Stimulated activated CD8-positive, alpha-beta memory T cell treated with anti-CD3 and anti-CD28 coated beads, Interleukin-7, amount 100 ng/mL, for 48 hours (primary cell): Measurements from ENCODE around the gene ODF4.
A peak's percentile ranks its signal among the peaks of the same experiment; 100 is the strongest.

Source experiments
- DNase-seq, 2 donors: peaks; one replicate each; pipeline ENCODE4 v3.0.0-alpha.2; 2020; ENCODE audit warnings: low read depth in 1 of 2; ENCODE audit errors: extremely low read depth in 1 of 2

ODF4 gene, protein sequence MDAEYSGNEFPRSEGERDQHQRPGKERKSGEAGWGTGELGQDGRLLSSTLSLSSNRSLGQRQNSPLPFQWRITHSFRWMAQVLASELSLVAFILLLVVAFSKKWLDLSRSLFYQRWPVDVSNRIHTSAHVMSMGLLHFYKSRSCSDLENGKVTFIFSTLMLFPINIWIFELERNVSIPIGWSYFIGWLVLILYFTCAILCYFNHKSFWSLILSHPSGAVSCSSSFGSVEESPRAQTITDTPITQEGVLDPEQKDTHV

DNA sequence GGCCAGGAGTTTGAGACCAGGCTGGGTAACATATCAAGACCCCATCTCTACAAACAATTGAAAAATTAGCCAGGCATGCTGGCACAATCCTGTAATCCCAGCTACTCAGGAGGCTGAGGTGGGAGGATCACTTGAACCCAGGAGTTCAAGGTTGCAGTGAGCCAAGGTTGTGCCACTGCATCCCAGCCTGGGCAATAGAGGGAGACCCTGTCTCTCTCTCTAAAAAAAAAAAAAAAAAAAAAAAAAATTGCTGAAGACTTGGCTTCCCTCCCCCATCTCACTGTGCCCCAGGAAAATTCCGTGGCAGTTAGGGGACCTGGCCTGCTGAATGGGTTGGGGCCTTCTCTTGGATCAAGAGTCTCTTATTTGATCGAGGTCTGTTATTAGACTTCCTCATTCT, at the start of gene ODF4:
Gene ODF4, plus strand, starts transcription at position 301 of the 400 bp plus-strand sequence. CDS start 212 bp downstream, outside the sequence.
- no peak for DNase-seq

DNA sequence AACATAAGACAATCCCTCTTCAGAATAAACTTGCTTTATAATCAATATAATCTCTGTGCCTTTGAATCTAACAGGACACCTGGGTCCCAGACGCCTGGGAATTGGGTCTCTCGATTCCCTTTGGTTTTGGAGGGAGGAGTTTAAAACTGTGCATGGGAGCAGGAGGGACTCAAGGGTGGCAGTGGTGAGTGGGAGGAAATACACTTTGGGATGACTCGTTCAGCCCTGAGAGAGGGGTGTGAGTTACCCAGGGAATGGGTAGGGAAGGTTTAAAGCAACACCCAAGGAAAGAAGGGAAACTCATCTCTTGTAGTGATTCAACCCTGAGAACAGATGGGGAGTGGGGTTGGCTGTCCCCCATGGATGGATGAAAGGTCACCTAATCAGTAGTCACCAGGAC, 49.6 kb upstream of the ODF4 start:
- DNase-seq, result no peak

DNA sequence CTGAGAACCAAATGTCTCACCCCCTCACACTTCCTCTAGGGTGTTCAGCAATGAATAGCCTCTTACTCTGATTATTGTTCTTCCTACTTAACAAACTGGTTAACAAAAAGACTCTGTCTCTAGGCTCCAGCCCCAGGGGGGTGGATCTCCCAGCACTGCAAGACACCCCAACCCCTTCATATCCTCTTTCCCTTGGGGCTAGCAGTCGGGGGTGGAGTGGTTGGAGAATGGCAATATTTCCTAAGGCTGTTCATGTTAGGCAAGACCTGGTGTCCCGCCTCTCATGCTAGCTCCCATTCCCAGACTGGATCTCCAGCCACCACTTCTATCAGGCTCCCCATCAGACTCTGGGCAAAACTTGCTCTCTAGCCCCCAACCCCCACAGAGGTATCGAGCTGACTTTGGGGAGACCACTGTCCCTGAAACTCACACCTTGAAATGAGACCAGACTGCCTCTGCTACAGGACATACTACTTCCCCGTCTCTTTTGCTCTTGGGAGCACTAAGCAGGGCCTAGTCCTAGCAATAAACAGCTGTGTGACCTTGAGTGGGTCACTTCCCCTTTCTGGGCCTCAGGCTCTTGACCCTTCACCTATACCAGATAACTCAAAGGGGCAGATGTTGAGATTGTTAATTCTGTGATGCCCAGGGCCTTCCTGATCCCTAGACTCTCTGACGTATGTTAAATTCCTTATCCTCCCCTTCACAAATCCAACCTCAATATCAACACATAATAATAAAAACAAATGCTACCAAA, 46.8 kb upstream of the ODF4 start:
- DNase-seq, result no peak

DNA sequence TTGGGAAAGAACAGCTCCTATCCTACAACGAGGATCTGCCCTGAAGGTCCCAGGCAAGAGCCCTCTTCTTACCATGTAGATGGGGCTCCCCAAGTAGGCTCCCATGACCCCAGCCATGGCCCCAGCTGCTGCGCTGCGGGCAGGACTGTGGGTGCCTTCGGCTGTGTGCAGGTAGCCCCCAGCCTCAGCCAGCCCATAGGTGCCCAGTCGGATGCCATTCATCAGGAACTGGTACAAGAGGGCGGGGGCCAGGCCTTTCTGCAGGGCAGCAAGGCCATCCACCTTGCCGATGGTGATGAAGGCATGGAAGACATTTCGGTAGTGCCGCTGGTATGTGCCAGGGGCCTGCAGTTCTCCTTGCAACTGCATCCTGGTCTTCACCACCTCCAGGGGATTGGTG, 45.3 kb upstream of the ODF4 start:
- DNase-seq, result no peak

DNA sequence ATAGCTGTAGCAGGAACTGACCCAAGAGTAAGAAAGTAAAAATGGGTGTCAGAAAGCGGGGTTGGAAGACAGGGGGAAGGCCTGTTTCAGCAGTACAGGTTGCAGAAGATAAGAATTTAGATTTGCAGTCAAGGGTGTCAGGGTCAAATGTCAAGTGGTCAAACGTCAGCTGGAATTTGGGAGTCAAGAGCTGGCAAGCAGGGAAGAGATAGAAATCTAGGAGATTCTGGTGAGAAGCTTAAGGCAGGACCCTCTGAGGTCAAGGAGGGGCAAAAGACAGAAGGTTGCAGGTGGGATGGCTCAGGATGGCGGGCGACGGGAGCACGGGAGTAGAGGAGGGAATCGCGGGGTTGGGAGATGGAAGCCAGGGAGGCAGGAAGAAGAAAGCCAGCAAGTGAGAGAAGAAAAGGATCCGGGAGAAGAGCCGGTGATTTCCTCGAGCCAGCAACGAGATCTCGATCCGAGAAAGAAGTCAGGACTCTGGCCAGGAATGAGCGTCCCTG, 44.8 kb upstream of the ODF4 start:
- no peak for DNase-seq

DNA sequence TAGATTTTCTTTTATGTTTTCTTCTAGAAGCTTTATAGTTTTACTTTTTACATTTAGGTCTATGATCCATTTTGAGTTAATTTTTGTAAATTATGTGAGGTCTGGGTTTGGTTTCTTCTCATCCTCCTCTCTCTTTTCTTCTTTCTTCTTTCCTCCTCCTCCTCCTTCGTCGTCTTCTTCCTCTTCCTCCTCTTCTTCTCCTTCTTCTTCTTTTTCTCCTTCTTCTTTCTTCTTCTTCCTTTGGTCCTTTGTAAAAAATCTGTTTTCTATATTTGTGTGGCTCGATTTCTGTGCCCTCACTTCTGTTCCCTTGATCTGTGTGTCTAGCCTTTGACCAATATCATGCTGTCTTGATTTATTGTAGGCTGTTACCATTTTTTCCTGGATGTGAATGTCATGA, 39.4 kb upstream of the ODF4 start:
- DNase-seq, result no peak

DNA sequence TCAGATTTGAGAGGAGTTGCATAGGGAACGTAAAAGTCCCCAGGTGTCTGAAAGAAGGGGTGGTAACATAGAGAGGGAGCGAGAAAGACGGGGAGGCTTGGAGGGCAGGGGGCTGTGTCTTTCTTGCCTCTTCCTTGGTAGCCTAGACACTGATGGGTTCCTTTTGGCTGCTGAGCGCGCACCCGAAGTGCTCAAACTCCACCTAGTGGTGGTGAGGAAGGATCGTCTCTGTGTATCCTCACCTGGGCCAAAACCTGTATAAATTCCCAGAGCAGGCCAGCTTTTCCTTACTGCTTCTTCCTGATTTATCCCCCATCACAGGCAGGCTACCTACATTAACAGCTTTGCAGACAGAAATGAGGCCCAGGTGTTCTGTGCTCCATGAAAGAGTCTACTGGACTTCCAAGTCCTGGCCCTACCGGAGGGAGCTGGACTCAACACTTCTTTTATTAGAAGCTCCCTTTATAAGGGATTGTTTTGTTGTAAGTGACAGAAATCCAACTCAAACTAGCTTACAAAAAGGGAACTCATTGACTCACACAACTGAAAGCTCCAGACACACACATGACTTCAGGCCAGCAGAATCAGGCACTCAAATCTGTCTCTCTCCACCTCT, 38.9 kb upstream of the ODF4 start:
- peak; percentile 17 for DNase-seq

DNA sequence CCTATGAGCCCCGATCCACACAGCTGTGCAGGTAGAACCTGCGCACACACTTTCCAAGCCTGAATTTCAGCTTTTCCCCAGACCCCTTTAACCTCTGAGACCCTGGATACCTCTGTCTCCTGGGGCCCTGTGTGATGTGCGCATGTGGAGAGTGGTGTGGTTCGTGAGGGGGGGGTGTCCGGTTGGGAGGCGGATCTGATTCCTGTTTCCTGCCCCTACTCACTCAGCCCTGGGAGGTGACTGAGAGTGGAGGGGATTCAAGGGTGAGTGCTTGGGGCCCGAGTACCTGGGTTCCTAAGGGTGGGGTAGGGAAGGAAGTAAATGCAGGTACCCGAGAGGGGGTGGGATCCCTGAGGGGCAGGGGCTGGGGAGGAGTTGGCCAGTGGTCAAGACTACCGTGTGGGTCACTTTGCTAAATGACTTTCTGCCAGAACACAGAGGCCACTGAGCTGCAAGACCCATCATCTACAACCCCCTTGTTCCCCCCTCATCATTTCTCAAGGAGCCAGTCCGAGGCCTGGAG, 29.0 kb upstream of the ODF4 start:
- no peak for DNase-seq

DNA sequence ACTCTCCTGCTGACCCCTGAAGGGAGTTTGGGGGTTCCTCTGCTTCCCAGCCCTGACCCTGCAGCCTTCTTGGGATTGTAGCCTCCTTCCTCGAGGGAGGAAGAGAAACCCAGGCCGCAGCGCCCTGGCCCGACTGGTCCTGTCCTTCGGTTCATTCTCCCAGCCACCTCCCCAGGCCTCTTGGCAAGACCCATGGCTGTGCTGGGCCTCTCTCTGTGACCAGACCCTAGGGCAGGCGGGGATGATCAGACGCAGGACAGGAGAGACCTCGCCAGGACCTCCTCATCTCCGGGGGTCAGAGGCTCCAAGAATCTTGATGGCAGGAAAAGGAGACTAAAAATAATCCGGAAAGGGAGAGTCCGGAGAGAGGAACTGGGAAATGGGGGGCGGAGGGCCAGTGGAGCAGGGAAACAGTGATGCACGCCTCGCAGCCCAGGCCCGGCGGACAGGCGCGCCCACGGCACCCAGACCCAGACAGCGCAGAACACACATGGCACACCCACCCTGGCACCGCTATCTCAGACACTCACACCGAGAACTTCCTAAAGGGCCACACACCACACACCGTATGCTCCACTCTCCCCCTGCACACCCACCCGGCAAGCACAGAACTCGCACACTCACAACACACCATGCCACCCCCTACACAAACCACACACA, 28.4 kb upstream of the ODF4 start:
- no peak for DNase-seq

DNA sequence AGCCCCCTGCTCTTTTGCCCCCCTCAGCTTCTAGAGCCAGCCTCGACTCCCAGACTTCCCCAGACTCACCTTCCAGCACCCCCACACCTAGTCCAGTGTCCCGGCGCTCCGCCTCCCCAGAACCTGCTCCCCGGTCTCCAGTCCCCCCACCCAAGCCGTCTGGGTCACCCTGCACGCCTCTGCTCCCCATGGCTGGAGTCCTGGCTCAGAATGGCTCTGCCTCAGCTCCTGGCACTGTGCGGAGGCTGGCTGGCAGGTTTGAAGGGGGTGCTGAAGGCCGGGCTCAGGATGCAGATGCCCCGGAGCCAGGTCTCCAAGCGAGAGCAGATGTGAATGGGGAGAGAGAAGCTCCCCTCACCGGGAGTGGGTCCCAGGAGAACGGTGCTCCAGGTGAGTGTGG, 27.4 kb upstream of the ODF4 start:
- no peak for DNase-seq

DNA sequence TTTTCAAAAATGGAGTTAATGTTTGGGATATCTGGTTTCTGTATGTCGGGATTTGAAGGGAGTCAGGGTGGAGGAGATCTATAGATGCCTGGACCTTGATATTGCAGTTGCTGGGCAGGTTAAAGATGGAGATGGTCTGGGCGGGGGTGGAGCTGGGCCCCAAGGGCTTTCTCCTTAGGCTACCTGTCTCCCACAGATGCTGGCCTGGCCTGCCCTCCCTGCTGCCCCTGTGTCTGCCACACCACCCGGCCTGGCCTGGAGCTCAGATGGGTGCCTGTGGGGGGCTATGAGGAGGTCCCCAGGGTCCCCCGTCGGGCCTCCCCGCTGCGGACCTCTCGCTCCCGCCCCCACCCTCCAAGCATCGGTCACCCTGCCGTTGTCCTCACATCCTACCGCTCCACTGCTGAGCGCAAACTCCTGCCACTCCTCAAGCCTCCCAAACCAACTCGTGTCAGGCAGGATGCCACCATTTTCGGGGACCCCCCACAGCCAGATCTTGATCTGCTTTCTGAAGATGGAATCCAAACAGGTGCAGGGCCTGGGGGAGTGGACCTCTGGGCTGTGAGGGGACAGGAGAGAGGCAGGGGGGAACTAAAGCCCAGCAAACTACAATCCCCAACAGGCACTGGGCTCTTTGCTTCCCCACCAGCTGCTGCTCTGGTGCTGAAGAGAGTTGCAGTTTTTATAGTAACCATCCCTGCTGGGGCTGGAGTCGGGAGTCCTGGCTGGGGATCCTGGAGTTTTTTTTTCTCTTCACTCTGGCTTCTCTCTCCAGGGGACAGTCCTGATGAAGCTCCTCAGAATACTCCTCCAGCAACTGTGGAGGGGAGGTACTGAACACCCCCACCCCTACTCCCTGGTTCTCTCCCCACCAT, 26.7 kb upstream of the ODF4 start:
- DNase-seq, result no peak

DNA sequence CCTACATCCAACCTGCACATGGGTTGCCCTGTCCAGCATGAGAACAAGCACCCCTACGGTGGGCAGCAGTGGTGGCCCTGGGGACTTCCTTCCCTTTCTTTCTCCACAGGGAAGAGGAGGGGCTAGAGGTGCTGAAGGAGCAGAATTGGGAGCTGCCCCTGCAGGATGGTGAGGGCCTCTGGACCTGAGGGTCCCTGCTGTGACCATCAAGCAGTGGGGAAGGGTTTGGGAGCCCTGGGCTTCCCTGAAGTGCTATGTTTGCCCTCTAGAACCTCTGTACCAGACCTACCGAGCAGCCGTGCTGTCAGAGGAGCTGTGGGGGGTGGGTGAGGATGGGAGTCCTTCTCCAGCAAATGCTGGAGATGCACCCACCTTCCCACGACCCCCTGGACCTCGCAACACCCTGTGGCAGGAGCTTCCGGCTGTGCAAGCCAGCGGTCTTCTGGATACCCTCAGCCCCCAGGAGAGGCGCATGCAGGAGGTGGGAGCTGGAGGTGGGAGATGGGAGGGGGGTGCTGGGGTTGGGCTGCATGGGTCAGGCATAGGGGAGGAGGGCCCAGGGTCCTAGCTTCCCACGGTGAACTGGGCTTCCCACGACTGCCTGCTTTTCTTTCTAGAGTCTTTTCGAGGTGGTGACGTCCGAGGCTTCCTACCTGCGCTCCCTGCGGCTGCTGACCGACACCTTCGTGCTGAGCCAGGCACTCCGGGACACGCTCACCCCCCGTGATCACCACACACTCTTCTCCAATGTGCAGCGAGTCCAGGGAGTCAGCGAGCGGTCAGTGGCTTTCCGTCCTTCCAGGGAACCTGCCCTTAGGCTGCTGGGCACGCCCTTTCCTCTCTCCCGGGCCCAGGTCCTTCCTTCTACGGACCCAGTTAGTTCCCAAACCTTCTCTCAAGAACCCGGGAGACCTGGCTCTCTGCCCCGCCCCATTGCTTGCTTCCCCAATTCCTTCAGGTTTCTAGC, 24.6 kb upstream of the ODF4 start:
- no peak for DNase-seq

DNA sequence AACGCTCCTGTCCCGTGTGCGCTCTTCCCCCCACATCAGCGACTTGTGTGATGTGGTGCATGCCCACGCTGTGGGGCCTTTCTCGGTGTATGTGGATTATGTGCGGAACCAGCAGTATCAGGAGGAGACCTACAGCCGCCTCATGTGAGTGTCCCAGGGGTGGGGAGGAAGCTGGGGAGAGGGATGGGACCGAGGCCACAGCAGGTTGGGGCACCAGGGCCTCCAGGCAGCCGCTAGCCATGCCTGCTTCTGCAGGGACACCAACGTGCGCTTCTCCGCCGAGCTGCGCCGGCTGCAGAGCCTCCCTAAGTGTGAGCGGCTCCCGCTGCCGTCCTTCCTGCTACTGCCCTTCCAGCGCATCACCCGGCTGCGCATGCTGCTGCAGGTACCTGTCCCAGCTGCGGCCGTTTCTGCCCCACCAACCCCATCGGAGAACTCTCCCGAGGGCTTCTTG, 23.8 kb upstream of the ODF4 start:
- no peak for DNase-seq

DNA sequence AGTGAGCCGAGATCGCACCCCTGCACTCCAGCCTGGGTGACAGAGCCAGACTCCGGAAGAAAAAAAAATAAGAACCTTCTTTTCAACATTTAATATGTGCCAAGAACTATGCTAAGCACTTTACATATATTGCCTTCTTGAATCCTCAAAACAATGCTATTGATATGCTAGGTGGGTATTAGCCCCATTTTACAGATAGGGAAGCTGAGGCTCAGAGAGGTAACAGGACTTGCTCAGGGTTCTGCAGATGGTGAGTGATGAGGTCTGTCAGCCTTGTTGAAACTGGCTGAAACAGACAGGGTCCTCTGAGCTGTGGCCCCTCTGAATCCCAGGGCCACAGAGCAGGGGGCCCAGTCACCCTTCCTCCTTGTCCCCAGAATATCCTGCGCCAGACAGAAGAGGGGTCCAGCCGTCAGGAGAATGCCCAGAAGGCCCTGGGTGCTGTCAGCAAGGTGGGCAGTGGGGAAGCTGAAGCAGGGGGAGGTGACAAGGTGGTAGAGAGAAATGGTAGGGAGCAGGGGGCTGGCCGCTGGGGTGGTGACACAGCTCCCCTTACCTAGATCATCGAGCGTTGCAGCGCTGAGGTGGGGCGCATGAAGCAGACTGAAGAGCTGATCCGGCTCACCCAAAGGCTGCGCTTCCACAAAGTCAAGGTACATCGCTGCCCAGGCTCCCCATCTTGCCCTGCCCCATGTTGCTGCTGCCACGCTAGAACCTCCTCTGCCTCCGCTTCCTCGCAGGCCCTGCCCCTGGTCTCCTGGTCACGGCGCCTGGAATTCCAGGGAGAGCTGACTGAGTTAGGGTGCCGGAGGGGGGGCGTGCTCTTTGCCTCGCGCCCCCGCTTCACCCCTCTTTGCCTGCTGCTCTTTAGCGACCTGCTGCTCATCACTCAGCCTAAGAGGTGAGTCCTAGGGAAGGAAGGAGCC, 21.4 kb upstream of the ODF4 start:
- DNase-seq, result no peak

DNA sequence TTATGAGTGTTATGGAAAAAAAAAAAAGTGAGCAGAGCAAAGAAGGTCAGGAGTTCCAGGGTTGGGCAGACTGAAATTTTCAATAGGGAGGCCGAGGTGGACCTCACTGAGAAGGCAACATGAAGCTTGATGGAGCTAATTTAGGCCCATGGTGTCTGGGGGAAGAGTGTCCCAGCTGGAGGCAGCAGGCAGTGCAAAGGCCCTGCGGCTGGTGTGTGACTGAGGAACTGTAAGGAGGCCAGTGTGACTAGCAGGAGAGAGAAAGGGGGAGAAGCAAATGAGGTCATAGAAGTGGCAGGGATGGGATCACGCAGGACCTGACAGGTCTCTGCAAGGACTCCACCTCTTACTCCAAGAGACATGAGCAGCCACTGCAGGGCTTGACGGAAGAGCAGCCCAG, 19.4 kb upstream of the ODF4 start:
- DNase-seq, result no peak

DNA sequence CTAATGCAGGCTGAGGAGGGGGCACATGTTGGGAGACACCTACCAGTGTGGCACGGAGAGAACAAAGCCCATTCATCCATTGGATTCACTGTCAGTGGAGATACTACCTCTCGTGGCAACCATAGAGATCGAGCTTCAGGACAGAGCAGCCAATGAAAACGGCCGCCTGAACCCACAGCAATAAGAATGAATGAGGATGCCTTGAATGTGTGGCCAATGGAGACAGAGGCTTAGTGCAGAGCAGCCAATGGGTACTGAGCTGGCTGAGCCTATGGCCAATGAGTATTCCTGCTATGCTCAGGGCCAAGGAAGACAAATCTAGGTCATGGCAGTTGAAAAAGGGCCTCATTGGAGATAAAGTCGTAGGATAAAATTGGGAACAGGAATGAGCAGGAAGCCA, 18.6 kb upstream of the ODF4 start:
- DNase-seq, result no peak

DNA sequence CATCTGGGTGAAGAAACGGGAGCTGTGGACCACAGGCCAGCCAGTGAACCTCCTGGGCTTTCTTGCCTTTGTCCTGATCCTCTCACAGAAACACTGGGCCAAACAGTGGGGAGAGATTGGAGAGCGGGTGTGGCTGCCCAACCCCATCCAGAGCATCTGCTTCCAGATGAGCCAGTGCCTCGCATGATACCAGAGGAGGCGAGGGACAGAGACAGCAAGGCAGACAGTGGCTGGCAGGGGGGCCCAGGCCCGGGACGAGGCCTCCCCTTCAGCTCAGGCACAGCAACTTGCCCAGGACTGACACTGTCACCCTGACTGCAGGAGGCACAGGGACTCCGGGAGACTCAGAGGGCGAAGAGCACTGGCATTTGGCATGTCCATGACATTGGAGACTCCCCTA, 17.6 kb upstream of the ODF4 start:
- DNase-seq, result no peak

DNA sequence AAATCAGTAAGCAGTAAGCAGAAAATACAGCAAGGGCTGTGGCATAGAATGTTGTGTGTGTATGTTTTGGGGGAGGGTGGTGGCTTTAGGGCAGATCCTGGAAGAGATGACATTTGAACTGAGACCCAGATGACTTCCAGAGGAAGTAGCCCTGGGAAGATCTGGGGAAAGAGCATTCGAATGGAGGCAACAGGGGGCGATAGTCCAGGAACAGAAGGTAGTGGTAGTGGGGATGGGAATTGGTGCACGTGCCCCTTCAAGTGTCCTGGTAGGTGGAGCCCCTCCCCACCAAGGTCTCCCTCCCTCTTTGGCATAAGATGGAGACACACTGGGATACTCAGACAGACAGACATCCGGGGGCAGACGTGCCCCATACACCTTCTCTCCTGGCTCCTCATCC, 15.5 kb upstream of the ODF4 start:
- DNase-seq, result no peak
